PFSK-1 (cell line): ENCODE results near the gene DAB2IP.

Experiments used
- FOXP2 ChIP-seq: optimal IDR thresholded peaks from 2 replicates; pipeline ENCODE3; 2011; ENCODE audit warnings: borderline replicate concordance, control low read depth, inconsistent platforms; ENCODE audit not compliant: insufficient read depth; ENCODE audit errors: extremely low read length, extremely low read depth
- POLR2AphosphoS5 ChIP-seq: IDR thresholded peaks from 2 replicates; pipeline ENCODE4 v1.6.1; 2012; ENCODE audit warnings: low read depth, mild to moderate bottlenecking, control low read depth, low read length, moderate library complexity
- REST ChIP-seq, 2 experiments: IDR thresholded peaks; 2 replicates each; pipeline versions ENCODE4 v1.6.1 to v1.8.0; 2011 to 2012; ENCODE audit warnings: low read depth in 2 of 2, low read length in 2 of 2, control low read depth in 1 of 2, inconsistent platforms in 1 of 2, mild to moderate bottlenecking in 1 of 2, moderate library complexity in 1 of 2; ENCODE audit not compliant: insufficient read depth in 1 of 2
- SIN3A ChIP-seq: IDR thresholded peaks from 2 replicates; pipeline ENCODE4 v1.6.1; 2012; ENCODE audit warnings: mild to moderate bottlenecking, low read length, moderate library complexity, borderline replicate concordance; ENCODE audit not compliant: insufficient read depth
- TAF1 ChIP-seq: IDR thresholded peaks from 2 replicates; pipeline ENCODE4 v1.6.1; 2012; ENCODE audit warnings: low read length, control low read depth, borderline replicate concordance; ENCODE audit not compliant: insufficient read depth

- no peak for TF ChIP-seq REST (IDR thresholded peaks at IDR 0.05; ENCODE audit: insufficient read depth in 1 of 2, low read depth in 2 of 2, low read length in 2 of 2)
- TF ChIP-seq POLR2AphosphoS5, result no peak
- TF ChIP-seq SIN3A, result no peak
- TF ChIP-seq TAF1, result no peak
- TF ChIP-seq FOXP2, result no peak
Observed at GRCh38 chr9:121809356-121810050, 158.1 kb downstream of the DAB2IP start.
